K562 (cell line): ENCODE measurements around the gene RBM22. TPM values are rescaled to one million over a fixed set of nuclear protein-coding genes. Genes with fewer than 3 reads are reported as not detected.

Experiments
- BRCA1 ChIP-seq, 2 experiments: fragments of 450-650 bp in 1 of 2; sonication (generic) in 1 of 2; formaldehyde crosslinking in 1 of 2; IDR thresholded peaks; 2 replicates each; pipeline versions ENCODE4 v1.5.0 to v1.6.1; 2017 to 2020; ENCODE audit warnings: mild to moderate bottlenecking in 1 of 2, missing genetic modification reagents in 1 of 2
- CBX2 ChIP-seq: fragments of 200-600 bp; sonication (generic); IDR thresholded peaks from one replicate; pipeline ENCODE4 v1.6.1; 2012; ENCODE audit warnings: mild to moderate bottlenecking, low read length, inconsistent platforms; ENCODE audit not compliant: insufficient read depth, poor library complexity, severe bottlenecking
- CC2D1A ChIP-seq: fragments of 450-650 bp; IDR thresholded peaks from 2 replicates; pipeline ENCODE4 v1.6.1; 2017; ENCODE audit warnings: mild to moderate bottlenecking
- ELF2 ChIP-seq: fragments of 250-450 bp; sonication (Bioruptor Pico); IDR thresholded peaks from 2 replicates; pipeline ENCODE4 v1.5.0; 2021; ENCODE audit warnings: mild to moderate bottlenecking
- FOXP1 ChIP-seq: sonication (generic); formaldehyde crosslinking; IDR thresholded peaks from 2 replicates; pipeline ENCODE4 v1.8.0; 2022; ENCODE audit warnings: mild to moderate bottlenecking, missing genetic modification reagents
- HDAC6 ChIP-seq: IDR thresholded peaks from 2 replicates; pipeline ENCODE4 v1.6.1; 2012; ENCODE audit warnings: low read depth, mild to moderate bottlenecking, control low read depth, inconsistent platforms, low read length, moderate library complexity
- HMG20B ChIP-seq: fragments of 250-450 bp; sonication (Bioruptor Pico); IDR thresholded peaks from 2 replicates; pipeline ENCODE4 v1.5.0; 2021; ENCODE audit warnings: mild to moderate bottlenecking
- LCOR ChIP-seq: sonication (generic); formaldehyde crosslinking; IDR thresholded peaks from 2 replicates; pipeline ENCODE4 v1.8.0; 2022; ENCODE audit warnings: mild to moderate bottlenecking, missing genetic modification reagents
- LEF1 ChIP-seq: fragments of 450-650 bp; IDR thresholded peaks from 2 replicates; pipeline ENCODE4 v1.6.1; 2016; ENCODE audit warnings: mild to moderate bottlenecking
- MAFF ChIP-seq: IDR thresholded peaks from 2 replicates; pipeline ENCODE4 v1.6.1; 2012; ENCODE audit warnings: low read length, improper control_type of control experiment
- MTA3 ChIP-seq: fragments of 450-650 bp; formaldehyde crosslinking; IDR thresholded peaks from 2 replicates; pipeline ENCODE4 v1.6.1; 2017; ENCODE audit warnings: mild to moderate bottlenecking, borderline replicate concordance
- NCOR1 ChIP-seq: fragments of 450-650 bp; IDR thresholded peaks from 2 replicates; pipeline ENCODE4 v1.6.1; 2016; ENCODE audit warnings: mild to moderate bottlenecking, moderate library complexity
- NFE2L1 ChIP-seq: fragments of 450-650 bp; IDR thresholded peaks from 2 replicates; pipeline ENCODE4 v1.6.1; 2016; ENCODE audit warnings: missing genetic modification characterization, low read depth, mild to moderate bottlenecking, missing compliant biosample characterization, moderate library complexity, borderline replicate concordance
- PHTF2 ChIP-seq: fragments of 250-450 bp; sonication (Bioruptor Pico); IDR thresholded peaks from 2 replicates; pipeline ENCODE4 v1.5.0; 2021; ENCODE audit warnings: mild to moderate bottlenecking
- POLR2H ChIP-seq: IDR thresholded peaks from 2 replicates; pipeline ENCODE4 v1.6.1; 2016; ENCODE audit warnings: missing genetic modification characterization, low read depth, mild to moderate bottlenecking, control low read depth, missing compliant biosample characterization, moderate library complexity
- POLR3G ChIP-seq: IDR thresholded peaks from 2 replicates; pipeline ENCODE4 v1.6.1; 2011; ENCODE audit not compliant: insufficient read length, insufficient replicate concordance; ENCODE audit errors: extremely low read depth
- RUNX1 ChIP-seq: sonication (generic); IDR thresholded peaks from 2 replicates; pipeline ENCODE4 v1.6.1; 2016; ENCODE audit warnings: antibody characterized with exemption, low read depth
- SFPQ ChIP-seq: fragments of 200-400 bp; formaldehyde crosslinking; IDR thresholded peaks from 2 replicates; pipeline ENCODE4 v1.6.1; 2017; ENCODE audit warnings: mild to moderate bottlenecking, low read depth, low read length, moderate library complexity
- SNRNP70 ChIP-seq: fragments of 200-400 bp; formaldehyde crosslinking; optimal IDR thresholded peaks from 2 replicates; pipeline ENCODE3; 2017; ENCODE audit warnings: low read depth, low read length
- TAL1 ChIP-seq: fragments of 450-650 bp; IDR thresholded peaks from 2 replicates; pipeline ENCODE4 v1.6.1; 2016; ENCODE audit warnings: mild to moderate bottlenecking
- TEAD2 ChIP-seq: fragments of 450-650 bp; IDR thresholded peaks from 2 replicates; pipeline ENCODE4 v1.6.1; 2016; ENCODE audit warnings: missing genetic modification characterization, control low read depth, missing compliant biosample characterization
- TGIF2 ChIP-seq: sonication (generic); formaldehyde crosslinking; IDR thresholded peaks from 2 replicates; pipeline ENCODE4 v1.8.1; 2022; ENCODE audit warnings: mild to moderate bottlenecking, missing genetic modification reagents, moderate library complexity
- TRIM25 ChIP-seq: fragments of 450-650 bp; IDR thresholded peaks from 2 replicates; pipeline ENCODE4 v1.7.0; 2016; ENCODE audit warnings: borderline replicate concordance
- ZNF395 ChIP-seq: fragments of 200-800 bp; sonication (Bioruptor generic); IDR thresholded peaks from 2 replicates; pipeline ENCODE4 v1.6.1; 2017; ENCODE audit warnings: missing genetic modification characterization, missing compliant biosample characterization
- ZNF583 ChIP-seq: fragments of 250-450 bp; sonication (Bioruptor Pico); IDR thresholded peaks from 2 replicates; pipeline ENCODE4 v1.4.0; 2020
- polyA plus RNA-seq, 8 experiments: library from polyadenylated mRNA; depleted of rRNA in 4 of 8; stranded (reverse) in 5 of 8; unstranded in 3 of 8; fragments of >200 nt; fragmentation: Nextera tagmentation in 2 of 8; fragmentation: Illumina TruSeq in 1 of 8; extraction: Ambion mirVana in 2 of 8; extraction: Trizol in 1 of 8; gene quantifications; 2 replicates each; pipeline versions ENCODE4 v1.2.1 to v1.2.3, GENCODE V29; 2011 to 2014; ENCODE audit warnings: inconsistent platforms in 1 of 8, missing spikeins in 1 of 8
- total RNA-seq, 7 experiments: library from RNA; depleted of rRNA in 6 of 7; stranded (reverse); fragments of >200 nt in 6 of 7; fragmentation: Illumina TruSeq in 2 of 7; extraction: Trizol in 2 of 7; gene quantifications; 2 replicates each; pipeline versions ENCODE4 v1.2.1 to v1.2.3, GENCODE V29; 2011 to 2021; ENCODE audit warnings: low replicate concordance in 1 of 7

Gene RBM22
- total and polyA plus RNA-seq, 9 of the 15 experiments (the other 6 are each of a cell fraction or from before 2014, with no cell fraction given): 31.3 to 82.2 (median 44.8) TPM

GRCh38 chr5:150700594-150701377 lies at the start of gene RBM22 (continued):
- TF ChIP-seq RUNX1 (0 out of 2 replicates have a peak, but pooled peaks have one; percentile 13), MTA3 (peak; percentile 80; the same call in 1 of the 2 replicates), MAFF (no peak), CBX2 (no peak), TEAD2 (tag) (no peak), PHTF2 (CRISPR knock-in tag) (no peak), LCOR (CRISPR knock-in tag) (peak; percentile 46; the same call in 1 of the 2 replicates), FOXP1 (peak; percentile 53; the same call in 1 of the 2 replicates), SNRNP70 (no peak), HDAC6 (no peak), TGIF2 (CRISPR knock-in tag) (no peak), POLR3G (no peak), SFPQ (no peak), NCOR1 (no peak), LEF1 (no peak), POLR2H (tag) (peak; percentile 50; the same call in 1 of the 2 replicates), ZNF583 (CRISPR knock-in tag) (no peak), TAL1 (no peak), ZNF395 (CRISPR knock-in tag) (no peak), NFE2L1 (no peak), CC2D1A (no peak), TRIM25 (no peak), HMG20B (no peak), BRCA1 (IDR thresholded peaks at IDR 0.05) (no peak), BRCA1 (CRISPR knock-in tag; IDR thresholded peaks at IDR 0.05) (no peak), ELF2 (CRISPR knock-in tag) (peak; percentile 36)
